ENCODE results near the gene TATDN3.

- TF ChIP-seq, protein P1, sequence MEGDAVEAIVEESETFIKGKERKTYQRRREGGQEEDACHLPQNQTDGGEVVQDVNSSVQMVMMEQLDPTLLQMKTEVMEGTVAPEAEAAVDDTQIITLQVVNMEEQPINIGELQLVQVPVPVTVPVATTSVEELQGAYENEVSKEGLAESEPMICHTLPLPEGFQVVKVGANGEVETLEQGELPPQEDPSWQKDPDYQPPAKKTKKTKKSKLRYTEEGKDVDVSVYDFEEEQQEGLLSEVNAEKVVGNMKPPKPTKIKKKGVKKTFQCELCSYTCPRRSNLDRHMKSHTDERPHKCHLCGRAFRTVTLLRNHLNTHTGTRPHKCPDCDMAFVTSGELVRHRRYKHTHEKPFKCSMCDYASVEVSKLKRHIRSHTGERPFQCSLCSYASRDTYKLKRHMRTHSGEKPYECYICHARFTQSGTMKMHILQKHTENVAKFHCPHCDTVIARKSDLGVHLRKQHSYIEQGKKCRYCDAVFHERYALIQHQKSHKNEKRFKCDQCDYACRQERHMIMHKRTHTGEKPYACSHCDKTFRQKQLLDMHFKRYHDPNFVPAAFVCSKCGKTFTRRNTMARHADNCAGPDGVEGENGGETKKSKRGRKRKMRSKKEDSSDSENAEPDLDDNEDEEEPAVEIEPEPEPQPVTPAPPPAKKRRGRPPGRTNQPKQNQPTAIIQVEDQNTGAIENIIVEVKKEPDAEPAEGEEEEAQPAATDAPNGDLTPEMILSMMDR (IDR thresholded peaks at IDR 0.05; ENCODE audit: poor library complexity), result no peak
- TF ChIP-seq EZH2 (IDR thresholded peaks at IDR 0.05; ENCODE audit: borderline replicate concordance) (no peak), EZH2phosphoT487 (IDR thresholded peaks at IDR 0.05; ENCODE audit: low read depth, severe bottlenecking, unreplicated experiment) (no peak)
Measured at GRCh38 chr1:212752252-212752933, 39.3 kb upstream of the TATDN3 start.
